Sigmoid colon (tissue), 4 donors: ENCODE data around the gene PTBP3.

Experiments
- EP300 ChIP-seq, 4 donors: sonication (generic); formaldehyde crosslinking; IDR thresholded peaks; one replicate each; pipeline ENCODE4 v1.6.1; 2017; ENCODE audit warnings: antibody characterized with exemption in 4 of 4
- POLR2AphosphoS5 ChIP-seq, 4 donors: sonication (generic); formaldehyde crosslinking; IDR thresholded peaks; one replicate each; pipeline ENCODE4 v1.6.1; 2017; ENCODE audit warnings: antibody characterized with exemption in 4 of 4
- TF ChIP-seq, protein P1 (sequence below), 4 experiments: fragments of 450-650 bp in 3 of 4; fragments of 200-600 bp in 1 of 4; IDR thresholded peaks; one replicate each; pipeline ENCODE4 v1.5.1; 2016 to 2019; ENCODE audit warnings: antibody characterized with exemption in 4 of 4, mild to moderate bottlenecking in 3 of 4, moderate library complexity in 2 of 4

GRCh38 chr9:112194969-112195431, 138.4 kb downstream of the PTBP3 start:
- TF ChIP-seq, protein P1, sequence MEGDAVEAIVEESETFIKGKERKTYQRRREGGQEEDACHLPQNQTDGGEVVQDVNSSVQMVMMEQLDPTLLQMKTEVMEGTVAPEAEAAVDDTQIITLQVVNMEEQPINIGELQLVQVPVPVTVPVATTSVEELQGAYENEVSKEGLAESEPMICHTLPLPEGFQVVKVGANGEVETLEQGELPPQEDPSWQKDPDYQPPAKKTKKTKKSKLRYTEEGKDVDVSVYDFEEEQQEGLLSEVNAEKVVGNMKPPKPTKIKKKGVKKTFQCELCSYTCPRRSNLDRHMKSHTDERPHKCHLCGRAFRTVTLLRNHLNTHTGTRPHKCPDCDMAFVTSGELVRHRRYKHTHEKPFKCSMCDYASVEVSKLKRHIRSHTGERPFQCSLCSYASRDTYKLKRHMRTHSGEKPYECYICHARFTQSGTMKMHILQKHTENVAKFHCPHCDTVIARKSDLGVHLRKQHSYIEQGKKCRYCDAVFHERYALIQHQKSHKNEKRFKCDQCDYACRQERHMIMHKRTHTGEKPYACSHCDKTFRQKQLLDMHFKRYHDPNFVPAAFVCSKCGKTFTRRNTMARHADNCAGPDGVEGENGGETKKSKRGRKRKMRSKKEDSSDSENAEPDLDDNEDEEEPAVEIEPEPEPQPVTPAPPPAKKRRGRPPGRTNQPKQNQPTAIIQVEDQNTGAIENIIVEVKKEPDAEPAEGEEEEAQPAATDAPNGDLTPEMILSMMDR (IDR thresholded peaks at IDR 0.05): no peak
- TF ChIP-seq EP300 (IDR thresholded peaks at IDR 0.05) (no peak), POLR2AphosphoS5 (IDR thresholded peaks at IDR 0.05) (no peak)
